ENCODE data around the gene TAPBP.
"Not testable (repeated sequence)": the region's sequence is repeated elsewhere in the genome, so short reads cannot be mapped to it uniquely, and the experiment has no call there.

Gene TAPBP

DNA sequence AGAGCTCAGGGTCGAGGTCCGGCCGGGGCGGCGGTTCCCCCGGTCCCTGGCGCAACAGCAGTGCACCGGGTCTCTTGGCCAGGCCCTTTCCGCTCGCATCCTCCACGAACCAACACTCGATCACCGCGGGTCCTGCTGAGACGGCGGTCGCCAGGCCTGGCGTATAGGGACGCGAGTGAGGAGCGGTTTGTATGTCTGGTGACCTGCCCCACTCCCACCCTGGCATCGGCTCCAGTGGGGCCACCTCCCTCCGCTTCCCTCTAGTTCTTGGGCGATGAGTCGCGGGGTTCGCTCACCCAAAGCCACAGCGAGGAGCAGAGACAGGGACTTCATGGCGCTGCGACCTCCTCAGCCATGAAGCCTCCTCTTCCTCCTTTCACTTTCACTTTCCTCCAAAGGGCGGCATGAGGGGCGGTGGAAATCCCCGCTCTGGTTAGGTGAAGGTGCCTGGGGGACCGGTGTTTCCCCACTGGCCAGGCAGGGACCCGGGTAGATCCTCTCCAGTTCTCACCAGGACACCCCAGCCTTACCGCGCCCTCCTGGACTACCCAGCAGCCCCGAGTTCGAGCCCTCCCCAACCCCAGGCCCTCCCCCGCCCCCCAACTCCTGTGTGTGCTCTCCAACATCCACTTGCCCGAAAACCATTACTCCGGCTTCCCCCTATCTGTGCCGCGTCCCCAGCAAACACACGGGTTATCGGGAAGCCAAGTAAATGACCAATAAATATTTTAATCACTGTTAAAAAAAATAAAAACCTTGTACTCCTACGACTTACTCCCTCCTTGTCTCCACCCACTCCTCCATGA is at the start of gene TAPBP:
TAPBP (minus strand) TSS at position 370 of the 806 bp plus-strand sequence; CDS start at position 333, 37 bp downstream.
- peak; percentile 79 for DNase-seq (ENCODE audit: low read depth)

DNA sequence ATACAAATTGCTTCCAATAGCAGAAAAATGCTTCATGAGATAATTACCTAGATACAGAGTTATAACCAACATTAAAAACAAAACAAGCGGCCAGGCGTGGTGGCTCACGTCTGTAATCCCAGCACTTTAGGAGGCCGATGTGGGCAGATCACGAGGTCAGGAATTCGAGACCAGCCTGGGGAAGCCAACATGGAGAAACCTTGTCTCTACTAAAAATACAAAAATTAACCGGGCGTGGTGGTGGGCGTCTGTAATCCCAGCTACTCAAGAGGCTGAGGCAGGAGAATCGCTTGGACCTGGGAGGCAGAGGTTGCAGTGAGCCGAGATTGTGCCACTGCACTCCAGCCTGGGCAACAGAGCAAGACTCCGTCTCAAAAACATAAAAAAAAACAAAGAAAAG is 49.6 kb upstream of the TAPBP start:
- DNase-seq (ENCODE audit: low read depth) = not testable (repeated sequence)

DNA sequence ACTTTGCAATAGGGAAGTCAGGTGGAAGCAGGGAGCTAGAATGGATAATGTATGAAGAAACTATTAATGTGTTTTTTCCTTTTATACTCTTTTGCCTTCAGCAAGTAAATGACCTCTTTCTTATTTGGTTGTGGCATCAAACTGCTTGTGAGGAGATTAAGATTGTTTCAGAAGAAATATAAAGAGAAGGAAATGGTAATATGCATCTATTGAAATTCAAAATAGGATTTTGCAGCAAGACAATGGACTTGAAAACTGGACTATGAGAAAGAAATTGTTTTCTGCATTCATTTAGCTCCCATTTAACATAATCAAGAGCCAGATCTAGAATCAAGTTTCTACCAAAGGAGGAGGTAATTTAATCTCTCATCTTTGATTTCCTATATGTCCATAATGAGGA is 45.5 kb upstream of the TAPBP start:
- DNase-seq (ENCODE audit: low read depth) = no peak

DNA sequence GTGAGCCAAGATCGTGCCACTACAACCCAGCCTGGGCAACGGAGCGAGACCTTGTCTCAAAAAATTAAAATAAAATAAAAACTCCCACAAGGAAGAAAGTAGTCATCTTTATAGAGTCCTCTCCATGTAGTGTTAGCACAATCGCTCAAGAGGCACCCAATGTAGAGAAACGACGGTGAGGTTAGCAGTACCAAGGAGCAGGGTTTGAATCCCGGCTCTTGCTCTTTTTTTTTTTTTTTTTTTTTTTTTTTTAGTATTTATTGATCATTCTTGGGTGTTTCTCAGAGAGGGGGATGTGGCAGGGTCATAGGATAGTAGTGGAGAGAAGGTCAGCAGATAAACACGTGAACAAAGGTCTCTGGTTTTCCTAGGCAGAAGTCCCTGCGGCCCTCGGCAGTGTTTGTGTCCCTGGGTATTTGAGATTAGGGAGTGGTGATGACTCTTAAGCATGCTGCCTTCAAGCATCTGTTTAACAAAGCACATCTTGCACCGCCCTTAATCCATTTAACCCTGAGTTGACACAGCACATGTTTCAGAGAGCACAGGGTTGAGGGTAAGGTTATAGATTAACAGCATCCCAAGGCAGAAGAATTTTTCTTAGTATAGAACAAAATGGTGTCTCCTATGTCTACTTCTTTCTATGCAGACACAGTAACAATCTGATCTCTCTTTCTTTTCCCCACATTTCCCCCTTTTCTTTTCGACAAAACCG is 43.4 kb upstream of the TAPBP start:
- DNase-seq (ENCODE audit: low read depth) = not testable (repeated sequence)

DNA sequence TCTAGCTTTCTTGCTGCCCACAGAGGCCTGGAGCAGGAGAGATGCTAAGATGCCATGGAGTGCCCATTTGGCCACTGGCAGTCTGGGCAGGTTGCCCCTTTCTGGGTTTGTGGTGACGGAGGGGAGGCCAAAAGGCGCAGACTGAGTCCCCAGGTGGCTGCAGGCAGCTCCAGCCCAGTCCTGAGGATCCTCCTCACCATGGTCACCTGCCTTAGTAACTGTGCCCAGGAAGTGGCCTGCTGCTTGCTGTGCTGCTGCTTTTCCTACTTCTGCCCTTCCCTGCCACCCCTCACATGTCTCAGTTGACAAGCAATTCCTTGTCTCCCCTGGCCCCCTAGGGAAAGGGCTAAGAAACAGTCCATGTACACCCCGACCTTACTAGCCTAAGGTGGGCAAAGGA is 42.4 kb upstream of the TAPBP start:
- DNase-seq (ENCODE audit: low read depth) = no peak

DNA sequence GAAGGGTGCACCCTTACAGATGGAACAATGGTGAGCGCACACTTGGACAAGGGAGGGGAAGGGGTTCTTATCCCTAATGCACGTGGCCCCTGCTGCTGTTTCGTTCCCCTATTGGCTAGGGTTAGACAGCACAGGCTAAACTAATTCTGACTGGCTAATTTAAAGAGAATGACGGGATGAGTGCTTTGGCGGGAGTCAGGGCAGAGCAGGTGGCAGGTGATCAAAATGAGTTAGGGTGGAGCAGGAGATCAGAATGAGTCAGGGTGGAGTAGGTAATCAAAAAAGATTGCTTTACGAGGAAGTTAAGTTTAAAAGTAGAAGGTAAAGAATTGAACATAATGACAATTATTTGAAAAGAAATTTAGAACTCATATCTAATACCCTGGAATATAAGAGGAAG is 42.0 kb upstream of the TAPBP start:
- DNase-seq (ENCODE audit: low read depth) = not testable (repeated sequence)

DNA sequence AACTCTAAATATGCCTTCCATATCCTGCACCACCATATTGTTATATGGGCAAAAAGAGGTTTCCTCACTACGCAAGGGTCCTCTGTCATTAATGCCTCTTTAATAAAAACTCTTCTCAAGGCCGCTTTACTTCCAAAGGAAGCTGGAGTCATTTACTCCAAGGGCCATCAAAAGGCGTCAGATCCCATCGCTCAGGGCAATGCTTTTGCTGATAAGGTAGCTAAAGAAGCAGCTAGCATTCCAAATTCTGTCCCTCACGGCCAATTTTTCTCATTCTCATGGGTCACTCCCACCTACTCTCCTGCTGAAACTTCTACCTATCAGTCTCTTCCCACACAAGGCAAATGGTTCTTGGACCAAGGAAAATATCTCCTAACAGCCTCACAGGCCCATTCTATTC is 33.9 kb upstream of the TAPBP start:
- DNase-seq (ENCODE audit: low read depth) = no peak

DNA sequence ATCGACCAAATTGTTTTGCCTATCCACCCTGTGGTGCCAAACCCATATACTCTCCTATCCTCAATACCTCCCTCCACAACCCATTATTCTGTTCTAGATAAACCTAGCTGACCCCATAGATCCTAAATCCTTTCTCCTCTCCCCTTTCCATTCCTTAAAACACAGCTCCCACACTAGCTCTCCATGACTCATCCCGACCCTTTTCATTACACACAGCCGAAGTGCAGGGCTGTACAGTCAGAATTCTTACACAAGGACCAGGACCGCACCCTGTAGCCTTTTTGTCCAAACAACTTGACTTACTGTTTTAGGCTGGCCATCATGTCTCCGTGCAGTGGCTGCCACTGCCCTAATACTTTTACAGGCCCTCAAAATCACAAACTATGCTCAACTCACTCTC is 33.1 kb upstream of the TAPBP start:
- not testable (repeated sequence) for DNase-seq (ENCODE audit: low read depth)

DNA sequence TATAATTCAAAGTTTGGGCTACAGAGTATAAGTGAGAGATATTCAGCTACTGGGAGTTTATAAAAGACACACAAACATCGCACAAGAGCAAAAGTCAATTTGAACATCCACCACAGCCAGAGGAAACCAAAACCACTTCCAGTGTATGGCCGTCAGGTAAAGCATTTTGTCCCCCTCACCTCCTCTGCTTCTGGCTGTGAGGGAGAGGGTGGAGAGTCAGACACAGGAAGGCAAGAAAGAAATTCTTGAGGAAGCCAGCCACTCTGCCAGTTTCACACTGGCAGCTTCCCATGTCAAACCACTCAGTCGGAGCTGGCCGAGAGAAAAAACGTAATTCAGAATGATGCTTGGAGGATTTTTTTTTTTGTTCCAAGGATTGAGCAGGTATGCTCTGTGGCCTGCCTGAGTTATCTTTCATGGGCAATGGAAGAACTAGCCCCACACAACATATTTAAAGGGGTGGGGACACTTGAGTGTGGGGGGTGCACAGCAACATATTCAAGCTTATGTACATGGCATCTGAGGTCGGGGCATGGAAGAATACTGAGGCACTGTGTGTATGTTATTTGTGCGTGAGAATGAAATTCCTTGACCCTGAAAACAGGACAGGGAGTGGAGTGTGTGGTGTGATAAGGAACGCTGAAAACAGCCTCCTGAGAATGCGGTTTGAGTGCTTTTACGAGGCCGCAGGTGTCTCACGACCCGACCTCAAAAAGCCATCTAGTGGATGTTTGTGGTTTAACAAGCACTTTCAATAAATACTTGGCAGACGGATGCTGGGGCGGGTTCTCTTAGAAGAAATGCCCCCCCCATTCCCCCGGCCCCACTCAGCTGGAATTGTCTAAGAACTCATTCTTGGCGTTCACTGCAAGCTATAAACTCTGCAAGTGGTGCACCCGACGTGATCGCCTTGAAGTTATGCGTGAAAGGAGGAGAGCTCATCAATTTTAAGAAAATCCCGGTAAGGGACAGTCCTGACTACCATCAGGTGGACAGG is 31.1 kb upstream of the TAPBP start:
- DNase-seq (ENCODE audit: low read depth) = peak; percentile 37

DNA sequence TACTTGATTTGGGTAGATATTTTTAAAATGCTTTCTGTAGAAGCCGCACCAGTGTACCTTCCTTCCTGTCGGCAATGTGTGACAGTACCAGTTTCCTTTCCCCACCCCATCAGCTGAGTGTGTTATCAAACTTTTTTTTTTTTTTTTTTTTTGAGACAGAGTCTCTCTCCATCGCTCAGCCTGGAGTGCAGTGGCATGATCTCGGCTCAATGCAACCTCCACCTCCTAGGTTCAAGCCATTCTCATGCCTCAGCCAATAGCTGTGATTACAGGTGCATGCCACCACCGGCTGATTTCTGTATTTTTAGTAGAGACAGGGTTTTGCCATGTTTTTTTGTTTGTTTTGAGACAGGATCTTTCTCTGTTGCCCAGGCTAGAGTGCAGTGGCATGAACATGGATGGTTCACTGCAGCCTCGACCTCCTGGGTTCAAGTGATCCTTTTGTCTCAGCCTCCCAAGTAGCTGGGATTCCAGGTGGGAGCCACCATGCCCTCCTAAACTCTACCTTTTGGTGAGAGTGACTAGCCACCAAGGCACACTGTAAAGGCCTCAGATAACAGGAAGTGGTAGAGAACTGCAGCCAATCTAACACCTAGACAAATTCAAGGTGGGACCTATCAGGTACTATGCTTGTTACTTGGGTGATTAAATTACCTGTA is 30.2 kb upstream of the TAPBP start:
- no peak for DNase-seq (ENCODE audit: low read depth)

DNA sequence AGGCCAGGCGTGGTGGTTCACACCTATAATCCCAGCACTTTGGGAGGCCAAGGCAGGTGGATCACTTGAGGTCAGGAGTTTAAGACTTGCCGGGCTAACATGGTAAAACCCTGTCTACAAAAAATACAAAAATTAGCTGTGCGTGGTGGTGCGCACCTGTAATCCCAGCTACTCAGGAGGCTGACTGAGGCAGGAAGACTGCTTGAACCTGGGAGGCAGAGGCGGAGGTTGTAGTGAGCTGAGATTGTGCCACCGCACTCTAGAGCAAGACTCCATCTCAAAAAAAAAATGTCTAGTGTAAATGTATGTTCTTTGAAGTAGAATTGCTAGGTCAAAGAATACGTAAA is 29.7 kb upstream of the TAPBP start:
- not testable (repeated sequence) for DNase-seq (ENCODE audit: low read depth)

DNA sequence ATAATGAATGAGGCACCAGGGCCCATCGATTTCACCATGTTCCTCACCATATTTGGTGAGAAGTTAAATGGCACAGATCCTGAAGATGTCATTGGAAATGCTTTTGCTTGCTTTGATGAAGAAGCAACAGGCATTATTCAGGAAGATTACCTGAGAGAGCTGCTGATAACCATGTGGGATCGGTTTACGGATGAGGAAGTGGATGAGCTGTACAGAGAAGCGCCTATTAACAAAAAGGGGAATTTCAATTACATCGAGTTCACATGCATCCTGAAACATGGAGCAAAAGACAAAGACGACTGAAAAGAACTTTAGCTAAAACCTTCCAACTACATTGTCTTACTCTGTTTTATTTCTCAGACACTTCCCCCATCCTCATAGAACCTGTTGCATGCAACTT is 25.3 kb upstream of the TAPBP start:
- DNase-seq (ENCODE audit: low read depth) = no peak

DNA sequence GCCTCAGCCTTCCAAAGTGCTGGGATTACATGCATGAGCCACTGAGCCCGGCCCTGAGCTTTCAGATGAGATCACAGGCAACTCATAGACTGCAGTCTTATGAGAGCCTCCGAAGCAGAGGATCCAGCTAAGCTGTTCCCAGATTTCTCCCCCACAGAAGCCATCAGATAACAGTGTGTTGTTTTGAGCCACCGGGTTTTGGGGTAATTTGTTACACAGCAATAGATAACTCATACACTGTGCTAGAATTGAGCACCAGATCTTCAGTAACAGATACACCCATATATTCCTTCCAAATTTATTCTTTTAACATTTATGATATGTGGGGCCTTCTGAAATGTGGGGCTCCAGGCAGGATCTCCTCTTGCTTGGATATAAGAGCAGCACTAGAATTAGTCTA is 22.6 kb upstream of the TAPBP start:
- DNase-seq (ENCODE audit: low read depth) = no peak

DNA sequence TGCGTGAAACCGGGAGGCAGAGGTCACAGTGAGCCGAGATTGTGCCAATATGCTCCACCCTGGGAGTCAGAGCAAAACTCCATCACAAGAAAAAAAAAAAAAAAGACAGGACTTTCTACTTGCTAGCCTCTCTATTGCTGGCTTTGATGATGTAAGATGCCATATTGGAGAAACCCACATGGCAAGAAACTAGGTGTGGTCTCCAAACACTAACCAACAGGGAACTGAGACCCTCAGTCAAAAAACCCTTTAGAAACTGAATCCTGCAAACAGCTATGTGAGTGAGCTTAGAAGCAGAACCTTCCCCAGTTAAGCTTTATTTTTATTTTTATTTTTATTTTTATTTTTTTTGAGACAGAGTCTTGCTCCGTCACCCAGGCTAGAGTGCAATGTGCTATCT is 22.0 kb upstream of the TAPBP start:
- no peak for DNase-seq (ENCODE audit: low read depth)

DNA sequence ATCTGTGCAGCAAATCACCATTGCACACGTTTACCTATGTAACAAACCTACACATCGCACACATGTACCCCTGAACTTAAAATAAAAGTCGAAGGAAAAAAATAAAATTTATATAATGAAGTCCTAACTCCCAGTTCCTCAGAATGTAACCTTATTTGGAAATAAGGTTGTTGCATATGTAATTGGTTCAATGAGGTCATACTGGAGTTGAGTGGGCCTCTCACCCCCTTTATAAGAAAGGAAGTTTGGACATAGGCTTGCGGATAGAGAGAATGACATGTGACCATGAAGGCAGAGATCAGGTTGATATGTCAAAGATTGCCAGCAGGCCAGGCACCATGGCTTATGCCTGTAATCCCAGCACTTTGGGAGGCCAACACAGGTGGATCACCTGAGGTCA is 19.8 kb upstream of the TAPBP start:
- no peak for DNase-seq (ENCODE audit: low read depth)

DNA sequence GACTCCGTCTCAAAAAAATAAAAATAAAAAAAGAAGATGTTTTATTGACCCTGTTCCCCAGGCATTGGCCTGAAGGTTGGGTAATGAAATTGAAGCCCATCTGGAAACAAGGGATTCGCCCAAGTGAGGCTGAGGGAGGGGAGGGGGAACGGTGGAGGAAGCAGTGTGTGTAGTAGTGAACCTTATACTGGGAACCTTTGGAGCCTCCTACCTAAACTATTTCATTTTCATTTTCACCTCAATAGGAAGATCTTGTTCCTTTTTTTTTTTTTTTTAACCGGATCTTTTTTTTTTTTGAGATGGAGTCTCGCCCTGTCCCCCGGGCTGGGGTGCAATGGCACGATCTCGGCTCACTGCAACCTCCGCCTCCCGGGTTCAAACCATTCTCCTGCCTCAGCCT is 16.9 kb upstream of the TAPBP start:
- no peak for DNase-seq (ENCODE audit: low read depth)

DNA sequence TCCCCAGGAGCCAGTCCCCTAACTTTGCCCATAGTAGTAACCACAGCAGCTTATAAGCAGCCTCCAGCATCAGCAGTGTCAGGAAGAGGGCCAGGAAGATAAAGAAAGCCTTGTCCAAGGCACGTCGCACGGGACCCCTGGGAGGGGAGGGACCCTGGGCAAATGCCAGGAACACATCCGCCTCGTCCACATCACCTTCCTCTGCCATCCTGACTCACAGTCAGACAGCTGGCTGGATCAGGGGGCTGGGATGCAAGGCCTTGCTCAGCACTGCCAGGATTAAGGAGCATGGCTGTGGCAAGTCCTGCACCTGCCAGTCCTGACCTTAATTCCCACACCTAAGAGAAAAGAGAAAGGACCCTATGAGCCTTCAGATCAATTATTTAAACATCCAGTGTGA is 15.2 kb upstream of the TAPBP start:
- no peak for DNase-seq (ENCODE audit: low read depth)

DNA sequence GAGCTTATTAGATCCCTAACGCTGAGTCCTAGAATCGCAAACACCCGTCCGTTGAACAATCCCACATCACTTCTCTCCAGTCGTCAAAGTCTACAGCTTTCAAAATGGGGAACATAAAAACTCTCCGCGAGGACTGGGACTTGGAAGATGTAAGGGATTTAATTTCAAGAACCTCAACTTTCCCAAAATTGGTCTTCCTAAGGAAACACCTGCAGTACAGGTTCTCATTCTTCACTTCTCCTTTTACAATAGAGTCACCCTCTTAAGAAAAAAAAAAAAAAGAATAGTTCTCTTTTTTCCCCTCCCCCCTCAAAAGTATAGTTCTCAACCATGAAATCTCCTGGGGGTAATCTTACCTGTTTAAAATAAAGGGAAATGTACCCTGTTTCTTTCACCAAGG is 10.2 kb upstream of the TAPBP start:
- DNase-seq (ENCODE audit: low read depth) = no peak

DNA sequence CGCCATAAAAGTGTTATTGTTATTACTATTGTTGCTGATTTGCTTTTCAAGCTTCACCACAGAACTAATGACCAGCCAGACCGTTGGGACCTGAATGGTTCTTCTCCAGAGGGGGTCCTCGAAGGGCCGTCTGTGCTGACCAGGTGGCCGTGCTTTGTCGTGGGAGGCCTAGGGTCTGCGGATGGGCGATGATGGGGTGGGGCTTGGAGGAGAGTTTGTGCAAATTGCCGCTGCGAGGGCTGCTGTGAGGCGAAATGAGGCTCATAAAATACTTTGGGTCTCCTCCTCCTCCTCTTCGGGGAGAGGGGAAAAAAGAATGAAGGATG is 9.7 kb upstream of the TAPBP start:
- DNase-seq (ENCODE audit: low read depth) = no peak

DNA sequence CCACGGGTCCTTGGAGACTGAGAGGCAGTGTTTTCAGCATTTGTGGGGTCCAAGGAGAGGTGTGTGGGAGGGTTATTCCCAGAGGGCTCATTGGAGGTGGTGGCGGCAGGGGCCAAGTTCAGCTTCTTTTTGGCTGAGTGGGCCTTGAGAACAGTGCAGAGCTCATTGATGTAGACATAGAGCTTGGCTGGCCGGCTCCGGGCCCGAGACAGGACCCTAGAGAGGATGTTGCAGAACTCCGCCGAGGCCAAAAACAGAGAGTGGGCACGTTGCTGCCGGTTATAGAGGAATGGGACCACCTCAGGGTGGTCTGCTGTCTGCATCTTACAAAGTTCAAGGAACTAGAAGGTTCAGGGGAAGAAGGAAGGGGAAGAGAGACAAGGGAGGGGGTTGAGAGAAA is 7.3 kb upstream of the TAPBP start:
- no peak for DNase-seq (ENCODE audit: low read depth)

DNA sequence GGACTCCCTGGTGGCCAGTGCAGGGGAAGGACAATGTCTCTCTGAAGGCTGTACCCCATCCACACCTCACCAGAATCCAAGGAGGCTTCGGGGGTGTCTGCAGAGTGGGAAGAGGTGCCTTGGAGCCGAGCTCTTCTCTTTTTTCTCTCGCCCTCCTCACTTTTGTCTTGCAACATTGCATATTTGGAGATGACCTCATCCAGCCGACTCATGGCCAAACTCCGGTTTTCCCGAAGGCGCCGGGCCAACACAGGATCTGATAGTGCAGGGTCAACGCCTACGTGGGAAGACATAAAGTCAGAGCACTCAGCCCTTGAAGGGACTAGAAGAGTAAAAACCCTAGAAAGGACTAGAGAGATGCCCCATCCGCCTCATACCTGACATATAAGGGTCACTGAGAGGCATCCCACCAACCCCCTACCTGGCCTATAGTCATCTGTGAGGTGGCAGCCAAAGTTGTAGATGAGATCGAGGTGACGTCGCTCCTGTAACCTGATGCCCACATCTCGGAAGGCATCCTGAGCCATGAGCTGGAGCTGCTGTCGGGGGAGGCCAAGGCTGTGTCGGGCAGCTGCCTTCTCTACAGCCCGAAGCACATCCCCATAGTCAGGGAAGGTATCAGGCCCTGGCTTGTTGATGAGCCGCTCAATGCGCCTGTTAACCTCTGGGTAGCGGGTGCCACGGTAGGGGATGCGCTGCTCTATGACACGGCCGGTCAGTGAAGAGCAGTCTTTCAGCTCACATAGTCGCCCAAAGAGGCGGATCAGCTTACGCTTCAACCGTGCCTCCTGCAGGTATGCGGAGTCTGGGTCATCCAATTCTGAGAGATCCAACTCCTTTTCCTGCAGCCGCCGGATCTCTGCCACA is 6.7 kb upstream of the TAPBP start:
- no peak for DNase-seq (ENCODE audit: low read depth)
